Hepatocyte (in vitro differentiated cells): ENCODE data around the gene APC2. TPM values are rescaled to one million over a fixed set of nuclear protein-coding genes. Genes with fewer than 3 reads are reported as not detected.
A peak's percentile ranks its signal among the peaks of the same experiment; 100 is the strongest.

Experiments used
- DNase-seq: peaks from one replicate; pipeline ENCODE4 v3.0.0-alpha.2; 2016; ENCODE audit warnings: low spot score
- H2AFZ ChIP-seq: fragments of 200-600 bp; sonication (generic); 2 replicates; pipeline ENCODE4 v1.6.0; 2016; ENCODE audit warnings: antibody characterized with exemption, mild to moderate bottlenecking
- H3K27ac ChIP-seq: fragments of 200-600 bp; sonication (generic); 2 replicates; pipeline ENCODE4 v1.5.1; 2016; ENCODE audit warnings: mild to moderate bottlenecking
- H3K27me3 ChIP-seq: fragments of 200-600 bp; sonication (generic); 2 replicates; pipeline ENCODE4 v1.6.1; 2016
- H3K36me3 ChIP-seq: fragments of 200-600 bp; sonication (generic); replicated peaks from 2 replicates; pipeline ENCODE4 v1.5.1; 2016; ENCODE audit warnings: low read depth; ENCODE audit not compliant: insufficient read depth
- H3K4me1 ChIP-seq: fragments of 200-600 bp; sonication (generic); 2 replicates; pipeline ENCODE4 v1.5.1; 2016; ENCODE audit warnings: mild to moderate bottlenecking, moderate library complexity; ENCODE audit not compliant: insufficient read depth
- H3K4me2 ChIP-seq: fragments of 200-600 bp; sonication (generic); 2 replicates; pipeline ENCODE4 v1.6.0; 2016
- H3K4me3 ChIP-seq: fragments of 200-600 bp; sonication (generic); 2 replicates; pipeline ENCODE4 v1.5.1; 2016; ENCODE audit warnings: mild to moderate bottlenecking
- H3K79me2 ChIP-seq: fragments of 200-600 bp; sonication (generic); 2 replicates; pipeline ENCODE4 v1.6.0; 2017; ENCODE audit warnings: mild to moderate bottlenecking
- H3K9me2 ChIP-seq: fragments of 200-600 bp; sonication (generic); replicated peaks from 2 replicates; pipeline ENCODE4 v1.6.0; 2017; ENCODE audit warnings: mild to moderate bottlenecking; ENCODE audit not compliant: insufficient read depth
- H3K9me3 ChIP-seq: fragments of 200-600 bp; sonication (generic); 2 replicates; pipeline ENCODE4 v1.5.1; 2016; ENCODE audit warnings: low read depth, mild to moderate bottlenecking
- H4K20me1 ChIP-seq: fragments of 200-600 bp; sonication (generic); 2 replicates; pipeline ENCODE4 v1.6.0; 2016; ENCODE audit warnings: mild to moderate bottlenecking; ENCODE audit not compliant: insufficient read depth, poor library complexity, severe bottlenecking
- EZH2 ChIP-seq: fragments of 200-600 bp; sonication (generic); IDR thresholded peaks from 2 replicates; pipeline ENCODE4 v1.6.1; 2016; ENCODE audit warnings: antibody characterized with exemption, mild to moderate bottlenecking, borderline replicate concordance
- EZH2phosphoT487 ChIP-seq: fragments of 200-600 bp; sonication (generic); IDR thresholded peaks from one replicate; pipeline ENCODE4 v1.6.1; 2018; ENCODE audit warnings: antibody characterized with exemption, mild to moderate bottlenecking, low read depth, moderate library complexity; ENCODE audit not compliant: unreplicated experiment, severe bottlenecking
- WGBS: methylation state at CpG from one replicate; pipeline ENCODE4 v1.1.6; 2016; ENCODE audit warnings: low lambda C conversion rate; ENCODE audit errors: missing lambda C conversion rate; 5-methylcytosine and 5-hydroxymethylcytosine counted together
- polyA plus RNA-seq: library from polyadenylated mRNA; unstranded; fragments of >200 nt; fragmentation: Nextera tagmentation; extraction: Ambion mirVana; gene quantifications from 2 replicates; pipeline ENCODE4 v1.2.1, GENCODE V29; 2016
- total RNA-seq: library from RNA; depleted of rRNA; stranded (reverse); fragments of >200 nt; gene quantifications from 2 replicates; pipeline ENCODE4 v1.2.3, GENCODE V29; 2014
- TF ChIP-seq, protein P1 (sequence below): fragments of 200-600 bp; sonication (generic); IDR thresholded peaks from 2 replicates; pipeline ENCODE4 v1.5.1; 2016; ENCODE audit warnings: antibody characterized with exemption, mild to moderate bottlenecking; ENCODE audit not compliant: poor library complexity

The APC2 gene
- total and polyA plus RNA-seq, 2 experiments from 2014 or later, result 0.36 to 1.2 TPM

DNA sequence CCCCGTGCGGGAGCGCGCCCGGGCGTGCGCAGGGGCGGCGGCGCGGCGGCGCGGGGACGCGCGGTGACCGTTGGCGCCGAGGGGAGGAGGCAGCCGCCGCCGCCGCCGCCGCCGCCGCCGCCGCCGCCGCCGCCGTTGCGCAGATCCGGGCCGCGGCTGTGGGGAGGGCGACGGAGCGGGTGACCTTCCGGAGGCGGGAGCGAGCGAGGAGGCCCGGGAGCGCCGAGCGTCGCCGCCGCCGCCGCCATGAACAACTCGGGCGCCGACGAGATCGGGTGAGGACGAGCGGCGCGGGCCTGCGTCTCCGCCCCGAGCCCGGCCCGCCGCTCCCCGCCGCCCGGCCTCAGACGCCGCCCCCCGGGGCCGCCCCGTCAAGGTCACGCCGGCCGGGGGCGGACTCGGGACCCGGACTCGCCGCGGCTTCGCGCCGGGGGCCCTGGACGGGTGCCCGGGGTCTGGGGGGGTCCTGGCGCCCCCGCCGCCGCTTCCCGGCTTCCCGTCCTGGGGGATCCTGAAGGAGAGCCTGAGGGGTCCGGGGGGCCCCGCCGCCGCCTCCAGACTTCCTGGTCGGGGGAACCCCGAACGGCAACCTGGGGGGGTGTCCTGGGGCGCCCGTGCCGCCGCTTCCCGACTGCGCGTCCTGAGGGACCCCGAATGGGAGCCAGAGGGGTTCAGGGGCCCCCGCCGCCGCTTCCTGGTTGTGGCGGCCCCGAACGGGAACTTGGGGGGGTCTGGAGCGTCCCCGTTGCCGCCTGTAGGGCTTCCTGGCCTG is 42.2 kb upstream of the APC2 start, which contains the start of gene DAZAP1:
Gene DAZAP1 (plus strand): TSS at position 59 of the 772 bp plus-strand sequence. CDS start 188 bp downstream, at position 247.
- H3K36me3 ChIP-seq, result no peaks in the 10 kb centered on the region
- H3K4me1 ChIP-seq, result peaks cover 35% of the 10 kb centered on the region
- peak within 1 kb of the TSS; percentile 100 for H3K4me3 ChIP-seq
- H3K79me2 ChIP-seq, result peaks cover 50% of the 10 kb centered on the region
- no peaks in the 10 kb centered on the region for H3K9me3 ChIP-seq
- H3K27me3 ChIP-seq, result no peaks in the 10 kb centered on the region
- H3K27ac ChIP-seq, result peak within 1 kb of the TSS; percentile 99
- WGBS, result 1% methylated on average over 15 of the region's 121 CpGs
- peak; percentile 84 for DNase-seq
- peaks cover 48% of the 10 kb centered on the region for H4K20me1 ChIP-seq
- H2AFZ ChIP-seq, result peak within 1 kb of the TSS; percentile 60
- H3K4me2 ChIP-seq, result peak within 1 kb of the TSS; percentile 99
- TF ChIP-seq EZH2phosphoT487 (no peak), EZH2 (no peak)
- TF ChIP-seq, protein P1, sequence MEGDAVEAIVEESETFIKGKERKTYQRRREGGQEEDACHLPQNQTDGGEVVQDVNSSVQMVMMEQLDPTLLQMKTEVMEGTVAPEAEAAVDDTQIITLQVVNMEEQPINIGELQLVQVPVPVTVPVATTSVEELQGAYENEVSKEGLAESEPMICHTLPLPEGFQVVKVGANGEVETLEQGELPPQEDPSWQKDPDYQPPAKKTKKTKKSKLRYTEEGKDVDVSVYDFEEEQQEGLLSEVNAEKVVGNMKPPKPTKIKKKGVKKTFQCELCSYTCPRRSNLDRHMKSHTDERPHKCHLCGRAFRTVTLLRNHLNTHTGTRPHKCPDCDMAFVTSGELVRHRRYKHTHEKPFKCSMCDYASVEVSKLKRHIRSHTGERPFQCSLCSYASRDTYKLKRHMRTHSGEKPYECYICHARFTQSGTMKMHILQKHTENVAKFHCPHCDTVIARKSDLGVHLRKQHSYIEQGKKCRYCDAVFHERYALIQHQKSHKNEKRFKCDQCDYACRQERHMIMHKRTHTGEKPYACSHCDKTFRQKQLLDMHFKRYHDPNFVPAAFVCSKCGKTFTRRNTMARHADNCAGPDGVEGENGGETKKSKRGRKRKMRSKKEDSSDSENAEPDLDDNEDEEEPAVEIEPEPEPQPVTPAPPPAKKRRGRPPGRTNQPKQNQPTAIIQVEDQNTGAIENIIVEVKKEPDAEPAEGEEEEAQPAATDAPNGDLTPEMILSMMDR, result no peak
- no peaks in the 10 kb centered on the region for H3K9me2 ChIP-seq

- under 1% methylated on average over 55 of the region's 69 CpGs for WGBS
Observed at GRCh38 chr19:1408300-1409203, 41.4 kb upstream of the APC2 start.

DNA sequence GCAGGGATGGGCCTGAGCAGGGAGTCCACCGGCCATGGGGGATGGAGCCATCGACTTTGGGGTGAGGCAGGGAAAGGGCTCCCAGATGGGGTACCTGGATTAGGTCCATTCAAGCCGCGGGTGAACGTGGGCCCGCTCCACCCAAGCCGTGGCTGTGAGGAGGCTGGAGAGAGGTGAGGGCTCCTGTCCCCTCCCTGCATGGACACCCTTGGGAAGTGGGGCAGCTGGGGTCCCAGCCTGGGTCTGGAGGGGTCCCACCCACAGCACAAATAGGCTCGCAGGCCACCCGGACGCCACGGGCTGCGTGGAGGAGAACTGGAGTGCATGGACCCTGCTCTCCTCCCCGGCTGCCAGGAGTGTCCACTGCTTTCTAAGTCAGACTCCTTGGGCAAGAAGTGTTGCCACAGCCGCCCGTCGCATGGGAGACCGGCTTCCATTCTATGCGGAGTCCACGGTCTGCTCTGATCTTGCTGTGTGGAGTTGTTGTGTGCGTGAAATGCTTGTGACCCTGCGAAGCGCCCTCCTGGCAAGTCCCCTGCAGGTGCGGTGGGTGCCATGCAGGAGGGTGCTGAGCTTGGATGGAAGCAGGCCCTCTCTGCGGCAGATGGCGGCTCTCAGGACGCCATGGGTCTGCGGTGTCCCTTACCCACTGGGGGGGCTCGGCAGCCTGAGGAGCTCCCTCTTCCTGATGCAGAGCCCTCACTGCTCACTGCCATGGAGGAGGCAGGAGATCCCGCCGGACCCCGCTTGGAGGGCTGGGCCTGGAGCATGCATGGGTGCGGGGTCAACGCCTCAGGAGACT is 40.5 kb upstream of the APC2 start:
- Histone ChIP-seq H3K4me3 (peak overlapping the region; percentile 100), H3K36me3 (no peaks in the 10 kb centered on the region), H3K9me3 (no peaks in the 10 kb centered on the region), H3K9me2 (no peaks in the 10 kb centered on the region), H3K27ac (peak overlapping the region; percentile 99), H3K4me1 (peaks cover 37% of the 10 kb centered on the region), H3K4me2 (peak overlapping the region; percentile 99), H3K27me3 (no peaks in the 10 kb centered on the region), H4K20me1 (peaks cover 63% of the 10 kb centered on the region), H2AFZ (no peak overlapping the region), H3K79me2 (peaks cover 67% of the 10 kb centered on the region)
- TF ChIP-seq, protein P1, result no peak
- TF ChIP-seq EZH2phosphoT487 (no peak), EZH2 (no peak)
- WGBS, result 77% methylated on average over 32 of the region's 33 CpGs
- no peak for DNase-seq

More at GRCh38 chr19:1408300-1409203, 41.4 kb upstream of the APC2 start:
- Histone ChIP-seq H2AFZ (no peak overlapping the region), H3K4me3 (peak overlapping the region; percentile 100), H3K4me2 (peak overlapping the region; percentile 99), H3K79me2 (peaks cover 58% of the 10 kb centered on the region), H3K4me1 (peaks cover 32% of the 10 kb centered on the region), H3K27me3 (no peaks in the 10 kb centered on the region), H3K9me3 (no peaks in the 10 kb centered on the region), H3K9me2 (no peaks in the 10 kb centered on the region), H3K36me3 (no peaks in the 10 kb centered on the region), H3K27ac (peak overlapping the region; percentile 99), H4K20me1 (peaks cover 56% of the 10 kb centered on the region)
- peak; percentile 70 for DNase-seq
- TF ChIP-seq, protein P1, result no peak
- TF ChIP-seq EZH2phosphoT487 (no peak), EZH2 (no peak)
